EH (cell line): ENCODE data around the gene SSPN.
"Not testable (repeated sequence)": the region's sequence is repeated elsewhere in the genome, so short reads cannot be mapped to it uniquely, and the experiment has no call there.

Experiments
- DNase-seq: peaks from one replicate; pipeline ENCODE4 v3.0.0-alpha.2; 2015; ENCODE audit warnings: low read depth

SSPN gene

DNA sequence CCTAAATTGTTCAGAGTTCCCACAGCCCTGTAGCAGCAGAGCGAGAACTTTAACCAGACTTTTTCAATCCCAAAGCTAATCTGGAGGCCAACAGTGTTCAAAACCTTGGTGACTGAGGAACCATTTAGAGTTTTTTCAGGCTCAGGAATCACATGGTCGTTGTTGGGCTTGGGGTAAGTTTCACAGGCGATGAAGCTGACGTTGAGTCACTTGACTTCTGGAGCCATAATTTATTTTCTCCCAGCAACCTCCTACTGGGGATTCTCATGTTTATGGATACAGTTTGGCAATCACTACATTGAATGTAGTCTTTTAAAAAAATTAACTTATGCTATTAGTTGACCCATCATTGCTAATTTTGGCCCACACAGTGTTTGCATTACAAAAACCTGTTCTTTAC, 34.5 kb downstream of the SSPN start:
- DNase-seq: no peak

DNA sequence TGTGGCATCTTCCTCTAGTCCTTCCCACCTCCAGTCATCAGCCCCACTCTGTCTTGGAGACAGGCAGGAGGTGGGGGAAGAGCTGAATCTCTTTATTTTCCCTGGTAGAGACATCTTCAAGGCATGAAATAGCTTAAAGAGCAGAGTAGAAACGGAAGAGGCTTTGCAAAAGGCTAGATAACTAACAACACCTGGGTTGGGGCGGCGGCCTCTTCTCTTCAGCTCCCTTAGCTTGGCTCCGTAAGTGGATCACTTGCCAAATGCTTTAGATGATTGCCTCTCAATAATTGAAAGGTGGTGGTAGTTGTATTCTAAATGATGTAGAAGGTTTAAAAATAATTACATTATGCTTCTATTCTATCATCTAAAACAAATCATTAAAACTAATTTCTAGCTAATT, 36.1 kb downstream of the SSPN start:
- DNase-seq: no peak

GRCh38 chr12:26231921-26232320, 36.5 kb downstream of the SSPN start:
- DNase-seq: no peak

DNA sequence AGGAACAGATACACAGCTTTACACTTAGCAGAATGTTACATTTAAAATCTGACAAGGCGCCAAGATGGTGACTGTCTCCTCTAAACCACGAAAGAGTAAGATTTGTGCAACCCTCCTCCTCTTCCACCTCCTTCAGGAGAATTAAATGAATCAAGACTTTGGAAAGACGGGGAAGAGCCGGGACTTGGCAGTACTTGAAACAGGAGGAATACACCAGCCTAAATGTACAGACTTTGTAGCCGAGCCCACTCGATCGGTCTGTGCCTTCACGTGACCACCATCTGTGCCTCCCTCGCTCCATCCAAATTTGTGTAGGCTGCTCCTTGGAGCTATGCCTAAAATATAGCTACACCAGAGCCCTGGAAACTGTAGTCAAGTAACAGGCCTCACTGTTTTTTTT, 38.3 kb downstream of the SSPN start:
- DNase-seq: peak; percentile 22

- DNase-seq: not testable (repeated sequence)
Measured at GRCh38 chr12:26235465-26235864, 40.1 kb downstream of the SSPN start.

DNA sequence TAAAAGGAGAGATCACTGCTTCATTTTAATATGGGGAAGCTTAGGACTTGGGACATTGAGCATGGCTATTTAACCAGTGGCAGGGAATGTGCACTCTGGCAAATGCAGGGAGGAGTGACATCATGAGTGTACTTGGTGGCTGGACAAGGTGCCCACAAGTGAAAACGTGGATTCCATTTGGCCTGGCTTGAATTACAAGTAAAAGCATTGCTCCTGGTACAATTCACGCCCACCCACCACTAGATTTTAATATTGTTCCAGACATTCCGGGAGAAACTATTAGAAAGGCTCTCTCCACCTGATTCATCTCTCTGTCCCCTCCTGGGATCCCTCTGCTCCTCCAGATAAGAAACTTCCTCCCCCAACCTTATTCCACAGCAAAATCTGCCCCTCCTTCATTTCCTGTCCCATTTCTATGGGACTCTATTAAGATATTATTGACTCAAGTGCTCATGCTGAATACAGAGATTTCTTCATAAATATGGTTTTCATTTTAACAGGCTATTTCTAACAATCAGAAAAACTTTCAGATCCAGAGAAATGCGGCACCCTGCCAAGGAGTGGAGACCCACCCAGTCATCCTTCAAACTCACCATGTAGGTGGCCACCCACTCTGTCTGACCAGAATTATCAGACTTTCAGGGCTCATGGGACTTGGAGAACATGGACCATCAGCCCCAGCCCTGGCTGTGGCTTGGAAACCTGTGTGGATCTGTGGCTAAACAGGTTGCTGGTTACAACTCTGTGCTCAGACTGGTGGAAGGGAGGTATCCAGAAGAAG, 43.2 kb downstream of the SSPN start:
- no peak for DNase-seq

DNA sequence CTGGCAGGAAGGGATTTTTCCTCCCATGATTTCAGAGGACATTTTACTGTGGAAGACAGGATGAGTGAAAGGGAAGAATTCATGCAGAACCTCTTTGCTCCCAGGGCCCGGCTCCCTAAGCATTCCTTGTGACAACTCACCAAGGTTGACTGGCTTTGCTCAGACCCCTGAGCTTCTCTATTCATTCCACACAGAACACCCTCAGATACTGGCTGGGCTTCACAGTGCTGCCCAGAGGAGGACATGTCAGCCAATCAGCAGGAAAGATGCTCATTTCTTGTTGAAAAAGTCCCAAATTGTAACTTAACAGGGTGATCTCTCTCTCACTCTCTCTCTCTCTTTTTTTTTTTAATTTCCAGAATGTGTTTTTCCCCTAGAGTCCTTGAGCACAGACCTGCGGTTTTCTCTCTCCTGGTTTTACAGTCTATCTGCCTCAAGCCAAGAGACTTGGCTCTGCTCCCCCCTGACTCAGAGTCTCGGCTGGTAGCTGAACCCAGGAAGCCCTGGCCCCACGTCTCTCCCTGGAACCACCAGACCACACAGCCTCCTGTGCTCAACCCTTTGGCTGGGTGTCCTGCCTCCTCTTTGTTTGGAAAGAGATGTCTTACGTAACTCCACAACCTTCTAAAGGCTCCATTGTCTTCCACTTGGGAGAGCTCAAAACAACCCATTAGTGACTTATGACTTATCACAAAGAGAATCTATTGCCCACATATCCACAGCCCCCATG, 43.9 kb downstream of the SSPN start:
- peak; percentile 97 for DNase-seq

- no peak for DNase-seq
Measured at GRCh38 chr12:26239852-26240815, 44.8 kb downstream of the SSPN start.

- no peak for DNase-seq
Measured at GRCh38 chr12:26241080-26241479, 45.7 kb downstream of the SSPN start.

DNA sequence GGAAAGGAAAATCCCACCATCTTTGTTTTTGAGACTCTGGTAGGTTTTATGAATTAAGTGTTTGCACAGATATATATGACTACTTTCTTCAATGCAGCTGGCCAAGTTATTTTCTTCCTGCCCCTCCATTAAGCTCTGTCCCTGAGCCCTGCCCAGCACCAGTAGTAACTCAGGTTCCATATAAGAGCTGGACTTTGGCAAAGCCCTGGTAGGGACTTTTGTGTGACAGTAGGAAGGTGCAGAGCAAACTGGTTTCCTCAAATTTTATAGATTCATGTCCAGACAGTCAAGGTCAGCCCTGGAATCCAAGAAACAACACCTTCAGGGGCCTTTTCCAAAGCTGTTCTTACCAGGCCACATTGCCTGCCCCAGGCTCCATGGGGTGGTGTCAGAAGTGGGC, 47.3 kb downstream of the SSPN start:
- no peak for DNase-seq

DNA sequence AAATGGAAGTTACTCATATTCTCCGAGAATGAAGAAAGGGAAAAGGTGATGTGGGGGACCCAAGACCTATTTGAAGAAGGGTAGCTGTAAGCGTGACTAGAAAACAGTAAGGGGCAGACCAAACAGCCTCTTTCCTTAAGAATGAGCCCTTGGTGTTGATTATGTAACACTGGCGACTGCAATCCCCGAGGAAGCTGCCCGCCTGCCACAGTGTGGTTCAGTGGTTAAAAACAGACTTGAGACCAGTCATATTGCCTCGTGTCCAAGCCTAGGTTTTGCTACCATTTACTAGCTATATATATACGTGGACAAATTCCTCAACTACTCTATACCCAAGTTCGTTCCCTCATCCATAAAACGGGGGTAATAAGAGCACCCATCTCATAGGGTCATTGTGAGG, 49.1 kb downstream of the SSPN start:
- no peak for DNase-seq

GRCh38 chr12:26245175-26245942, 50.0 kb downstream of the SSPN start:
- no peak for DNase-seq

DNA sequence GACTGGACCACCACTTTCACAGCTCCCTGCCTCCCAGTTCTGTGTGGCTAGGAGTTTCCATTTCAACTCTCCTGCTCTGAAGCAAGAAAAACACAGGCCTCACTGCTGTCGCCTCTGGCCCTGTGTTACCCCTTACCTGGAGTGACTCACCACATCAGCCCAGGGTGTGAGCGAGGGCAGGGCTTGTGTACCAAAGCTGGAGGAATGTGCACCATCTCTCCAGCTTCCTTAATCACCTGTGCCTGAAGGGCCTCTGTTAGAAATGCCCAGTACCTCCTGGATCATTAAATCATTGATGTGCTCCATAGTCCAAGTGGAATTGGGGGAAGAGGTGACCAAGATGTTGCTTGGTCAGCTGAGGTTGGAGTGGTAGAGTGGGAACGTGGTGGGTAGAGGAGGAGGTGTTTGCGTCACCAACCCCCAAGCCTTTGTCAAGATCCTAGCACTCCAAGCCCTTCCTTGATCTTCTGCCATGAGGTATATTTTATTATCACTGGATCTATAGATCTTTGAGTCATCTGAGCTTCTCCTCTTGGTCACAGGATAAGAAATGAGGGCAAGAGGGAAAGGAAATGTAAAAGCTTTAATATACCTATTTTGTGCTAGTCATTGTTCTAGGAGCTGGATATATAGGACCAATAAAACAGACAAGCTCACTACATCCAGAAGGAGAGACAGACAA, 51.3 kb downstream of the SSPN start:
- DNase-seq: no peak

GRCh38 chr12:26247873-26248272, 52.5 kb downstream of the SSPN start:
- no peak for DNase-seq

DNA sequence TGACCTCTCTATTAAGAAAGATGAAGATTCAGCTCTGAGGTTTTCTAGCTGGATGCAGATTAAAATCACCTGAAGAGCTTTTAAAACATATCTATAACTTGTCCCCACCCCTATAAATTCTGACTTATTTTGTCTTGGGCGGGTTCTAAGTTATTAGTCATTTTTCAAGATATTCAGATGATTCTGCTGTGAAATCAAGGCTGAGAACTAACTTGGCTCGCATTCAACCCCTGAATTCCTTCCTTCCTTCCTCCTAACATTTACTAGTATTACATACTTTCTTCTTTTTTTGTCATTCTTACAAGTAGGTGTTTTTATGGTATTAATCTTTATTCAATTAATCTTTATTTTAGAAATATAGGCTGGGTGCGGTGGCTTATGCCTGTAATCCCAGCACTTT, 55.4 kb downstream of the SSPN start:
- DNase-seq: peak; percentile 41

DNA sequence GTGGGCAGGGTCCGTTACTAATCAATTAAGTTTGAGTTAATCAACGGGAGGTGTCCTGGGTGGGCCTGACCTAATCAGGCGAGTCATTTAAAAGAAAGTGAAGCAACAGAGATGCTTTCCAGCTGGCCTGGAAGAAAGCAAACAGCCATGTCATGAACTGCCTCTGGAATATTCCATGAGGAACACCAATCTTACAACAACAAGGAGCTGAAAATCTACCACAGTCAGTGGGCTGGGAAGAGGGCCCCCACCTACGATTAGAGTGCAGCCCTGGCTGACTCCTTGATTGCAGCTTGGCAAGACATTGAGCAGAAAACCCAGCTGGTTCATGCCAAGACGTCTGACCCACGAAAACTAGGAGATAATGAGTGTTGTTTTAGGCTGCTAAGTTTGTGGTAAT, 56.2 kb downstream of the SSPN start:
- DNase-seq: no peak

DNA sequence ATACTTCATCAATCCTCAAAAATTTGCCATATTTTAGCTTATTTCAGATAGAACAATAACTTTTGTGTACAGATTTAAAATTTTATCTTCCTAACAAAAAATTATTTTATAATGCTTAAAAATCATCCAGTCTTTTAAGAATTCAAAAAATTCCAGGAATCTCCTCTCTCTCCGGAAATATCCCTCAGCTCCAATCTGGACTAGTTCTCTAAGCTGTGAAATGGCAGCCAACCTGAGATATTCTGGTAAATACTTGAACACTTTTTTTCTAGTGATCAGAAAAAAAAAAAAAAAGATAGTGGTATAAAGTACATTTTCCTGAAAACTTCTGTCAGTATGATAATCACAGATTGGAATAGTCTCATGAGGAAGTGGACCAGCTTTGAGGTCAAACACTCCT, 57.6 kb downstream of the SSPN start:
- no peak for DNase-seq

DNA sequence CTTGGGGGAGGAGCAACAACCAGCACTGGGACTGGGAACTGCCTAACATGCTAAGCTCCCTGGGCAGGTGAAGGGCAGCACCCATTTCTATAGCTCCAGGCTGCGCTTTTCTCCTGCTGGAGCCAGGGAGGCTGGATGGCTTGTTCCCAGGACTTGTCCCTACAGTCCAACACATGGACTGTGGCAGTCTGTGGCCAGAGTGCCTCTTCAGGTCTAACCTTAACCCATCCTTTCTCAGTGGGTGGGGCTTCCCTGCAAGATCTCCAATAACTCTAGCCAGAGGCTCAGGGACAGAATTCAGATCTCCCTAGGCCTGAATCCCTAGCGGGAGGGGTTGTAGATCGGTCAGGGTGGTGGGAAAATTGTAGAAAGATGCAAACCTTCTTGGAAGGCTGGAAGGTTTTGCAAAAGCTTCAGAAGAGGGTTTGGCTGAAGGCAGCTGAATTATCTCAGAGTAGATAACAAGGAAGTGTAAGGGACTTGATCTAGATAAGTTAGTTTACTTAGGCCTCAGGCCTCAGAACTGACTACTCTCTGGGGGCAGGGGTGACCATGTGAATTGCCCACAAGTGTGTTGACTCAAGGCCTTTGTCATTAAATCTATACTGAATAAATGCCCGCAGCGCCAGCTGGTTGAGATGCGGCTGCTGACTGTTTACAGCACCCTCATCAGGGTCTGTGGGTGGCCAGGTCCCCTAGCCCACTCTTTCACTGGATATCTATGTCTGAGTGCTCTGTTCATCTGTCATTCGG, 60.7 kb downstream of the SSPN start:
- DNase-seq: no peak

DNA sequence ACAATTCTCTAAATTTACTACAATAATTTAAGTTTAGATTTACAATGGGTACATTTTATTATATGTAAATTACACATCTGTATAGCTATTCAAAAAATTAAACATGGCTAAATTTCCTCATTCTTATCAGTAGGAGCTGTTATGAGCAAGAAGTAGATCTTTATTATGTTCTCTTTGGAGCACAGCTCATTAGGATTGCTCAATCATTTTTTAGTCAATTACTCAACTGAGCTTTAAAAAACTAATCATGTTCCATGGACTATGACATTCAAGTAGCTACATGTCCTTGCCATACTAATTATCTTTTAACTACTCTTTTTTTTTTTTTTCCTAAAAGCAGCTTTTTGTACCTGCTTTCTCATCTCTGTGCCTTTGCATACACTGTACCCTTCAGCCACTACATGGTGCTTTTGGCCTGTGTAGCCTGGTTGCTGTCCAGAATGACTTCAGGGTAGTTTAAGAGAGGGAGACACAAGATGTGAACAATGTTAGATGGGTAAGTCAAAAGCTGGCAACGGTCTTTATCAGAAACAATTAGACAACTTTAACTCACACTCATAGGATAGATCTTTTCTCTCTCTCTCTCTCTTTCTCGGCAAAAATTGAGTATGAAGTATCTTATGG, 69.0 kb downstream of the SSPN start:
- peak; percentile 14 for DNase-seq

DNA sequence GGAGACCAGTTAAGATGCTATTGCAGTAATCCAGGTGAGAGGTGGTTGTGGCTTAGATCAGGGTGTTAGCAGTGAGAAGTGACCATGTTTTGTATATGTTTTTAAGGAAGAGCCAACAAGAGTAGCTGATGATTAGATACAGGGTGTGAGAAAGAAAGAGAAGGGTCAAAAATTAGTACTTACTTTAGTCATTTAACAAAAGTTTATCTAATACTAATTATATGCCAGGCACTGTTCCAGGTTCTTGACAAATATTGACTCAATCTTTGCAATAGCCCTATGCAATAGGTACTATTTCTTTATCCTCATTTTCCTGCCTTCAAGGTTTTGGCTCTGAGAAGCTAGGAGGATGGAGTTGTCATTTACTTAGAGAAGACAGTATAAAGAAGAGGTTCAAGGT, 70.2 kb downstream of the SSPN start:
- no peak for DNase-seq
